Pancreas (tissue), 10 donors: ENCODE results near the gene PYGO2. TPM values are rescaled to one million over a fixed set of nuclear protein-coding genes. Genes with fewer than 3 reads are reported as not detected.

ENCODE experiments used
- ATAC-seq, 4 donors: fragments of 200-7000 bp; cut with Tn5 transposase; one replicate each; pipeline versions ENCODE4 v1.8.0 to v1.9.1; 2020; ENCODE audit warnings: mild to moderate bottlenecking in 4 of 4, moderate library complexity in 4 of 4
- DNase-seq, 6 donors: peaks; one replicate each; pipeline ENCODE4 v3.0.0-alpha.2; 2020
- FAIRE-seq: peaks from 2 replicates; lab custom pipeline; 2012; peaks lifted over from hg19 to GRCh38; lab: Jason Lieb, UNC
- H3K27ac ChIP-seq, 4 donors: fragments of 200-600 bp; sonication (generic); 1 replicate in 3 of 4; 2 replicates in 1 of 4; pipeline versions ENCODE4 v1.5.0 to v1.8.0; 2020
- H3K27me3 ChIP-seq, 4 donors: fragments of 200-600 bp; one replicate each; pipeline ENCODE4 v1.8.0; 2021
- H3K36me3 ChIP-seq, 3 donors: fragments of 200-600 bp; sonication (generic) in 1 of 3; one replicate each; pipeline versions ENCODE4 v1.5.0 to v1.8.0; 2020 to 2021
- H3K4me1 ChIP-seq, 3 donors: fragments of 200-600 bp; one replicate each; pipeline ENCODE4 v1.8.0; 2021
- H3K4me3 ChIP-seq, 4 donors: fragments of 200-600 bp; sonication (generic) in 2 of 4; one replicate each; pipeline versions ENCODE4 v1.5.0 to v1.8.0; 2020 to 2021
- H3K9me3 ChIP-seq, 4 donors: fragments of 200-600 bp; one replicate each; pipeline ENCODE4 v1.8.0; 2021
- CTCF ChIP-seq, 4 donors: fragments of 200-600 bp; sonication (generic) in 3 of 4; IDR thresholded peaks; one replicate each; pipeline versions ENCODE4 v1.5.0 to v1.8.0; 2021; ENCODE audit warnings: antibody characterized with exemption in 4 of 4
- WGBS, 2 donors: extraction: QIAGEN DNeasy Blood & Tissue Kit; methylation state at CpG; one replicate each; pipeline ENCODE4 v1.1.7; 2013; 5-methylcytosine and 5-hydroxymethylcytosine counted together
- intact Hi-C, 3 donors: fragments of 100-400 bp; cut with DNase I; formaldehyde crosslinking; loops; one replicate each; pipeline versions ENCODE4 v1.11.1 to v1.14.2; 2022
- polyA plus RNA-seq, 2 donors: library from polyadenylated mRNA; stranded (reverse); fragments of 200-250 nt; gene quantifications; one replicate each; pipeline ENCODE4 v1.2.3, GENCODE V29; 2013
- total RNA-seq, 6 donors: library from RNA; stranded (reverse); fragmentation: NEBNext Ultra II Directional in 4 of 6; extraction: Animal tissue kit (Norgen Biotek cat#: 25700) in 4 of 6; gene quantifications; one replicate each; pipeline versions ENCODE4 v1.2.1 to v1.2.4, GENCODE V29; 2021 to 2023
- donor health status: healthy with polysubstance abuse.
- donor health status: DM: no; HTN: no; CAD: no; lungs with moderate emphysema.
- donor health status: DM: no; HTN: no; CAD: no.
- donor health status: control.
- donor health status: control.
- donor health status: Bipolar disorder and iron deficiency.
- donor health status: DM: yes; HTN: yes; CAD: no.
- donor health status: DM: no; HTN: no; CAD: no.
- donor health status: DM: no; HTN: no; CAD: no.
- donor health status: DM: yes; HTN: yes; CAD: no.

The PYGO2 gene, protein sequence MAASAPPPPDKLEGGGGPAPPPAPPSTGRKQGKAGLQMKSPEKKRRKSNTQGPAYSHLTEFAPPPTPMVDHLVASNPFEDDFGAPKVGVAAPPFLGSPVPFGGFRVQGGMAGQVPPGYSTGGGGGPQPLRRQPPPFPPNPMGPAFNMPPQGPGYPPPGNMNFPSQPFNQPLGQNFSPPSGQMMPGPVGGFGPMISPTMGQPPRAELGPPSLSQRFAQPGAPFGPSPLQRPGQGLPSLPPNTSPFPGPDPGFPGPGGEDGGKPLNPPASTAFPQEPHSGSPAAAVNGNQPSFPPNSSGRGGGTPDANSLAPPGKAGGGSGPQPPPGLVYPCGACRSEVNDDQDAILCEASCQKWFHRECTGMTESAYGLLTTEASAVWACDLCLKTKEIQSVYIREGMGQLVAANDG
- total RNA-seq = 10 to 100 TPM in 3 of 6 donors, 1 to 10 TPM in 3; 8.1 to 18.3 (median 9.9) TPM
- polyA plus RNA-seq = 10 to 100 TPM; 13.3 to 19.5 TPM

- FAIRE-seq (no peak), DNase-seq (peak; percentile 75 to 92 (median 82)), ATAC-seq (peak; percentile 83 to 88 (median 86))
- Histone ChIP-seq H3K27ac (peak within 1 kb of the TSS; percentile 89 to 98 (median 96)), H3K4me3 (peak within 1 kb of the TSS; percentile 79 to 96 (median 92)), H3K4me1 (peaks cover 0 to 13% (median 10%) of the 10 kb centered on the region in 3 donors), H3K9me3 (no peaks in the 10 kb centered on the region), H3K36me3 (peaks cover 0 to 24% (median 23%) of the 10 kb centered on the region in 3 donors), H3K27me3 (no peaks in the 10 kb centered on the region)
- intact Hi-C loops = loop anchor here in 2 of 3 donors (10.0 kb wide), 1 partner anchor 53 kb away; no protein-coding TSS in a partner anchor
- TF ChIP-seq CTCF (IDR thresholded peaks at IDR 0.05) = peak in 1 of 4 donors; percentile 28
- WGBS, 2 donors = 0% methylated on average over 63 to 93 of the region's 93 CpGs
Observed at GRCh38 chr1:154961207-154962155, at the start of gene PYGO2. PYGO2 (minus strand) TSS chr1:154961782; CDS start chr1:154961576, 206 bp downstream.

DNA sequence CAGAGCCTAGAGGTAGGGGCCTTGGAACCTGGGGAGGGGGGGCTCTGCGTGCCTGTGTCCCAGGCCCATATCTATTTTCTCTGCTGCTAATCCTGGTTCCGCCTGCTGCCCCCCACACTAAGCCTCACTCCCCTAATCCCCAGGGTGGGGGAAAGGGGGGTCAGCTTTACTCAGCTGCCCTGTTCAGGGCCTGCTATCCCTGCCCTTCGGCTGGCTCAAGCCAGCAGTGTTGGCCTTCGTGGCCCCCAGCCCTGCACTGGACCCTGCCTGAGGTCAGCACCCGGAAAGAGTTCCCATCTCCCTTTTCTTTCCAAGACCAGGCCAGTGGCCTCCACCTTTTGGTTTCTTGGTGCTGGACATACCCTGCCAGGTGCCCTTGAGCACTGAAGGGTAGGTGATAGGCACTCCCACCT is 49.4 kb upstream of the PYGO2 start:
- ATAC-seq (no peak), FAIRE-seq (no peak), DNase-seq (no peak)
- H3K9me3 ChIP-seq = no peaks in the 10 kb centered on the region
- 53% methylated on average over 5 of the region's 5 CpGs for WGBS, 2 donors
- peaks cover 0 to 17% (median 9%) of the 10 kb centered on the region in 3 donors for H3K36me3 ChIP-seq
- H3K4me3 ChIP-seq = no peak overlapping the region
- no peaks in the 10 kb centered on the region for H3K27me3 ChIP-seq
- no peak overlapping the region for H3K27ac ChIP-seq
- H3K4me1 ChIP-seq = peaks cover 28 to 43% (median 32%) of the 10 kb centered on the region in 3 donors
- intact Hi-C loops = loop anchor here in 2 of 3 donors (10.0 kb wide), 1 partner anchor 46 kb away; the partner anchor contains the start of gene PYGO2 (in 2 of the 2)
- TF ChIP-seq CTCF (IDR thresholded peaks at IDR 0.05) = no peak

DNA sequence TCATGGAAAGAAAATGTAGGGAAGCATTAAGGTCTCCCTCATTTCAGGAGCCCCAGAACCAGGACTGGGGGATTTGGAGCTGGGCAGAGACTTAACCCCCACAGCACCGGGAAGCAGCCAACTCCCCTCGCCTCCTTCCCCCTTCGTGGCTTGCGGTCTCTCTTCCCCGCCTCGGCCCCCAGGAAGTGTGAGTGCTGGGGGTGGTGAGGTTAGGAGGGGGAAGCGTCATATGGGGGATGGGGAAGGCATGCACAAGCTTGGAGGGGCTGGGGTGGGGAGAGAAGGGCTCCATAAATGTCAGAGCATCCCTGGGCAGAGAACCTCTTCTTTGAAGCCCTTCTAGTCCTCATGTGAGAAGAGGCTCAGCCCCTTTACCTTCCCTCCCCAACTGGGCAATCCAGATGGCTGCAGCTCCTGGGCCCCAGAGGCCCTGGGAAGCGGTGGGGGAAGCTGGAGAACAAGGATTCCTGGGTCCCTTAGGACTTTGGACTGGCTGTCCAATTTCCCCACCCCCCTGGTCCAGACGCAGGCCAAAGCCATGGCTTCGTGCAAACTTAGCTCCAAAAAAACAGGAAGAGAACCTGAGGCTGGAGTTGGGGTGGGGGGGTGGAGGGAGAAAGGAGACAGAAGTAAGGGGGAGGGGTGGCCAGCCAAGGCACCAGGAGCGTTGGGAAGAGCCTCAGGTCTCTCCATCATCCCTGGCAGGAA is 48.8 kb upstream of the PYGO2 start:
- H3K27ac ChIP-seq = peak overlapping the region in 1 of 4 donors; percentile 30
- ATAC-seq (no peak), DNase-seq (no peak), FAIRE-seq (no peak)
- H3K27me3 ChIP-seq = no peaks in the 10 kb centered on the region
- no peaks in the 10 kb centered on the region for H3K9me3 ChIP-seq
- H3K36me3 ChIP-seq = peaks cover 0 to 13% (median 7%) of the 10 kb centered on the region in 3 donors
- WGBS, 2 donors = 52 to 61% methylated on average over 11 of the region's 11 CpGs
- peaks cover 32 to 48% (median 34%) of the 10 kb centered on the region in 3 donors for H3K4me1 ChIP-seq
- TF ChIP-seq CTCF (IDR thresholded peaks at IDR 0.05) = no peak
- intact Hi-C loops = loop anchor here in 2 of 3 donors (10.0 kb wide), 1 partner anchor 46 kb away; the partner anchor contains the start of gene PYGO2 (in 2 of the 2)
- peak overlapping the region in 1 of 4 donors; percentile 5 for H3K4me3 ChIP-seq

GRCh38 chr1:155009742-155010141 is 48.2 kb upstream of the PYGO2 start:
- WGBS, 2 donors = 90 to 97% methylated on average over 5 of the region's 5 CpGs
- Histone ChIP-seq H3K27me3 (no peaks in the 10 kb centered on the region), H3K27ac (no peak overlapping the region), H3K4me3 (peak overlapping the region in 1 of 4 donors; percentile 23), H3K9me3 (no peaks in the 10 kb centered on the region), H3K4me1 (peaks cover 32 to 54% (median 34%) of the 10 kb centered on the region in 3 donors), H3K36me3 (peaks cover 0 to 7% (median under 1%) of the 10 kb centered on the region in 3 donors)
- intact Hi-C loops = loop anchor here in 2 of 3 donors (10.0 kb wide), 1 partner anchor 45 kb away; the partner anchor contains the start of gene PYGO2 (in 2 of the 2)
- no peak for TF ChIP-seq CTCF (IDR thresholded peaks at IDR 0.05)
- no peak for DNase-seq
- FAIRE-seq = no peak
- no peak for ATAC-seq
